Esophagus squamous epithelium (tissue), 4 donors: ENCODE measurements around the gene GYPA.
"Not testable (repeated sequence)": the region's sequence is repeated elsewhere in the genome, so short reads cannot be mapped to it uniquely, and the experiment has no call there.

ENCODE experiments used
- POLR2A ChIP-seq, 4 donors: fragments of 450-650 bp; IDR thresholded peaks; one replicate each; pipeline ENCODE4 v1.6.1; 2017; ENCODE audit warnings: antibody characterized with exemption in 4 of 4, mild to moderate bottlenecking in 4 of 4, moderate library complexity in 3 of 4
- TF ChIP-seq, protein P1 (sequence below), 6 experiments: fragments of 450-650 bp in 4 of 6; fragments of 200-600 bp in 2 of 6; sonication (generic) in 2 of 6; IDR thresholded peaks; one replicate each; pipeline ENCODE4 v1.5.1; 2016 to 2019; ENCODE audit warnings: antibody characterized with exemption in 6 of 6, mild to moderate bottlenecking in 4 of 6, moderate library complexity in 4 of 6

DNA sequence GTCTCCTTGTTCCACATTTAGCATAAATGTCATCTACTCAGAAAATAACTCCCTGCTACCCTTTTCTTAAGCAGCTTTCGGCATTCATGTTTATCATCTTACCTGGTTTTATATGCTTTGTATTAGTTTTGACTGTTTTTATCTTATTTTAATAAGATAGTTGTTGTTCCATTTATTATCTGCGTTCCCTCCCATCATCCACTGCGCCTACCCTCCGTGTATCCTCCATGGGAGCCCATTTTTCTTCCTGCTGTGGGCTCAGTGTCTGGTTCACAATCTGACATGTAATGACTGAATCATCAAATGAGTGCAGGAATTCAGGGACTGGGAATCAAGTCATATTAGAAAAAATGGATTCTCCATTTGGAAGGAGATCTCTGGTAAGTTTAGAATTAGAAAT lies 2.3 kb downstream of the GYPA start:
- TF ChIP-seq, protein P1, sequence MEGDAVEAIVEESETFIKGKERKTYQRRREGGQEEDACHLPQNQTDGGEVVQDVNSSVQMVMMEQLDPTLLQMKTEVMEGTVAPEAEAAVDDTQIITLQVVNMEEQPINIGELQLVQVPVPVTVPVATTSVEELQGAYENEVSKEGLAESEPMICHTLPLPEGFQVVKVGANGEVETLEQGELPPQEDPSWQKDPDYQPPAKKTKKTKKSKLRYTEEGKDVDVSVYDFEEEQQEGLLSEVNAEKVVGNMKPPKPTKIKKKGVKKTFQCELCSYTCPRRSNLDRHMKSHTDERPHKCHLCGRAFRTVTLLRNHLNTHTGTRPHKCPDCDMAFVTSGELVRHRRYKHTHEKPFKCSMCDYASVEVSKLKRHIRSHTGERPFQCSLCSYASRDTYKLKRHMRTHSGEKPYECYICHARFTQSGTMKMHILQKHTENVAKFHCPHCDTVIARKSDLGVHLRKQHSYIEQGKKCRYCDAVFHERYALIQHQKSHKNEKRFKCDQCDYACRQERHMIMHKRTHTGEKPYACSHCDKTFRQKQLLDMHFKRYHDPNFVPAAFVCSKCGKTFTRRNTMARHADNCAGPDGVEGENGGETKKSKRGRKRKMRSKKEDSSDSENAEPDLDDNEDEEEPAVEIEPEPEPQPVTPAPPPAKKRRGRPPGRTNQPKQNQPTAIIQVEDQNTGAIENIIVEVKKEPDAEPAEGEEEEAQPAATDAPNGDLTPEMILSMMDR (IDR thresholded peaks at IDR 0.05): not testable (repeated sequence)
- not testable (repeated sequence) for TF ChIP-seq POLR2A (IDR thresholded peaks at IDR 0.05)
